Measurements from ENCODE around the gene TMEM233. TPM values are rescaled to one million over a fixed set of nuclear protein-coding genes. Genes with fewer than 3 reads are reported as not detected.

Gene TMEM233
- polyA plus RNA-seq, 3 donors = not detected

GRCh38 chr12:119644930-119645329 is 51.4 kb downstream of the TMEM233 start:
- Histone ChIP-seq H3K4me2 (replicated peaks; ENCODE audit: extremely low read depth, low read length, poor library complexity, severe bottlenecking) (no peak overlapping the region), H3K79me2 (ENCODE audit: insufficient read depth, low read length) (no peaks in the 10 kb centered on the region), H3K36me3 (replicated peaks in 1 of 2; ENCODE audit: control insufficient read depth in 1 of 2, insufficient read depth in 2 of 2, low read length in 2 of 2) (no peaks in the 10 kb centered on the region), H3K9ac (ENCODE audit: insufficient read depth, low read length, poor library complexity, severe bottlenecking) (no peak overlapping the region), H2AFZ (ENCODE audit: insufficient read depth, low read depth, low read length, poor library complexity, severe bottlenecking) (no peak overlapping the region), H3K9me3 (replicated peaks in 1 of 2; ENCODE audit: control insufficient read depth in 1 of 2, insufficient read depth in 1 of 2, low read length in 2 of 2) (no peaks in the 10 kb centered on the region), H3K4me3 (replicated peaks in 1 of 3; ENCODE audit: low read depth in 2 of 3, low read length in 3 of 3) (no peak overlapping the region), H3K27ac (ENCODE audit: low read depth in 1 of 2, low read length in 2 of 2) (no peak overlapping the region), H3K27me3 (ENCODE audit: control insufficient read depth in 2 of 2, insufficient read depth in 2 of 2, low read length in 2 of 2) (no peaks in the 10 kb centered on the region), H3K4me1 (ENCODE audit: control insufficient read depth in 1 of 2, insufficient read depth in 2 of 2, low read length in 2 of 2) (no peaks in the 10 kb centered on the region), H4K20me1 (ENCODE audit: insufficient read depth, low read length) (no peaks in the 10 kb centered on the region)
- Mint-ChIP-seq H3K27ac (no peak overlapping the region), H3K4me1 (peaks cover 2% of the 10 kb centered on the region), H3K27me3 (ENCODE audit: low read depth in 3 of 3) (peaks cover 3 to 13% (median 6%) of the 10 kb centered on the region in 3 donors), H3K36me3 (no peaks in the 10 kb centered on the region), H3K9me3 (peaks cover 0 to 5% (median 3%) of the 10 kb centered on the region in 7 donors), H3K4me3 (no peak overlapping the region)
- 91% methylated on average over 2 of the region's 3 CpGs for WGBS (ENCODE audit: insufficient coverage)
- DNase-seq = no peak
- intact Hi-C loops (cut with micrococcal nuclease) = no loop called here
- TF ChIP-seq, protein P1, sequence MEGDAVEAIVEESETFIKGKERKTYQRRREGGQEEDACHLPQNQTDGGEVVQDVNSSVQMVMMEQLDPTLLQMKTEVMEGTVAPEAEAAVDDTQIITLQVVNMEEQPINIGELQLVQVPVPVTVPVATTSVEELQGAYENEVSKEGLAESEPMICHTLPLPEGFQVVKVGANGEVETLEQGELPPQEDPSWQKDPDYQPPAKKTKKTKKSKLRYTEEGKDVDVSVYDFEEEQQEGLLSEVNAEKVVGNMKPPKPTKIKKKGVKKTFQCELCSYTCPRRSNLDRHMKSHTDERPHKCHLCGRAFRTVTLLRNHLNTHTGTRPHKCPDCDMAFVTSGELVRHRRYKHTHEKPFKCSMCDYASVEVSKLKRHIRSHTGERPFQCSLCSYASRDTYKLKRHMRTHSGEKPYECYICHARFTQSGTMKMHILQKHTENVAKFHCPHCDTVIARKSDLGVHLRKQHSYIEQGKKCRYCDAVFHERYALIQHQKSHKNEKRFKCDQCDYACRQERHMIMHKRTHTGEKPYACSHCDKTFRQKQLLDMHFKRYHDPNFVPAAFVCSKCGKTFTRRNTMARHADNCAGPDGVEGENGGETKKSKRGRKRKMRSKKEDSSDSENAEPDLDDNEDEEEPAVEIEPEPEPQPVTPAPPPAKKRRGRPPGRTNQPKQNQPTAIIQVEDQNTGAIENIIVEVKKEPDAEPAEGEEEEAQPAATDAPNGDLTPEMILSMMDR (IDR thresholded peaks at IDR 0.05) = no peak

- H4K20me1 ChIP-seq (ENCODE audit: insufficient read depth, low read length) = no peaks in the 10 kb centered on the region
- no peak overlapping the region for H3K9ac ChIP-seq (ENCODE audit: insufficient read depth, low read length, poor library complexity, severe bottlenecking)
- TF ChIP-seq, protein P1 (IDR thresholded peaks at IDR 0.05) = no peak
- no peak overlapping the region for H3K4me2 ChIP-seq (replicated peaks; ENCODE audit: extremely low read depth, low read length, poor library complexity, severe bottlenecking)
- H3K27ac ChIP-seq (ENCODE audit: low read depth in 1 of 2, low read length in 2 of 2) = no peak overlapping the region
- Mint-ChIP-seq H3K27me3 (ENCODE audit: low read depth in 3 of 3) (peaks cover 3 to 11% (median 5%) of the 10 kb centered on the region in 3 donors), H3K9me3 (peaks cover 0 to 5% (median 3%) of the 10 kb centered on the region in 7 donors), H3K27ac (no peak overlapping the region), H3K4me1 (peaks cover 2% of the 10 kb centered on the region), H3K4me3 (no peak overlapping the region), H3K36me3 (no peaks in the 10 kb centered on the region)
- no peaks in the 10 kb centered on the region for H3K9me3 ChIP-seq (replicated peaks in 1 of 2; ENCODE audit: control insufficient read depth in 1 of 2, insufficient read depth in 1 of 2, low read length in 2 of 2)
- no peak overlapping the region for H3K4me3 ChIP-seq (replicated peaks in 1 of 3; ENCODE audit: low read depth in 2 of 3, low read length in 3 of 3)
- 98% methylated on average over 5 of the region's 7 CpGs for WGBS (ENCODE audit: insufficient coverage)
- no peak for DNase-seq
- intact Hi-C loops (cut with micrococcal nuclease) = no loop called here
- no peaks in the 10 kb centered on the region for H3K79me2 ChIP-seq (ENCODE audit: insufficient read depth, low read length)
- H2AFZ ChIP-seq (ENCODE audit: insufficient read depth, low read depth, low read length, poor library complexity, severe bottlenecking) = no peak overlapping the region
- no peaks in the 10 kb centered on the region for H3K36me3 ChIP-seq (replicated peaks in 1 of 2; ENCODE audit: control insufficient read depth in 1 of 2, insufficient read depth in 2 of 2, low read length in 2 of 2)
- H3K27me3 ChIP-seq (ENCODE audit: control insufficient read depth in 2 of 2, insufficient read depth in 2 of 2, low read length in 2 of 2) = no peaks in the 10 kb centered on the region
- no peaks in the 10 kb centered on the region for H3K4me1 ChIP-seq (ENCODE audit: control insufficient read depth in 1 of 2, insufficient read depth in 2 of 2, low read length in 2 of 2)
These were observed 52.0 kb downstream of the TMEM233 start for GRCh38 chr12:119645535-119646059.
